GM21447 (cell line): ENCODE results near the gene NAPSA.

Source experiments
- ATAC-seq: cut with Tn5 transposase; IDR thresholded peaks from one replicate; pipeline ENCODE4 v1.9.1; 2021; ENCODE audit not compliant: unreplicated experiment

NAPSA gene

DNA sequence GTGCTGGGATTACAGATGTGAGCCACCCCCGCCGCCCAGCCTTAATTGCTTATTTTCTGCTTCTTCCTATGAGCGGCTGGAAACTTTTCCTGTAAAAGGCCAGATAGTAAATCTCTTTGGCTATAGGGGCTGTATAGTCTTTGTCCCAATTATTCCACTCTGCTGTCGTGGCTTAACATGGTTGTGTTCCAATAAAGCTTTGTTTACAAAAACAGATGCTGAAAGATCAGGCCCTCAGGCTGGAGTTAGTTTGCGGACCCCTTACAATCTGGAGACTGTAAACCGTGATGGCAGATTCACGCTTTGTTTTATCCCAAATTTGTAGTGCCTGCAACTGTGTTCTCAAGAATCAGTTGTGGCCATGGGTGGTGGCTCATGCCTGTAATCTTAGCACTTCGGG is 47.0 kb downstream of the NAPSA start:
- ATAC-seq, result no peak

- ATAC-seq, result no peak
Measured at GRCh38 chr19:50317115-50317514, 48.3 kb downstream of the NAPSA start.

DNA sequence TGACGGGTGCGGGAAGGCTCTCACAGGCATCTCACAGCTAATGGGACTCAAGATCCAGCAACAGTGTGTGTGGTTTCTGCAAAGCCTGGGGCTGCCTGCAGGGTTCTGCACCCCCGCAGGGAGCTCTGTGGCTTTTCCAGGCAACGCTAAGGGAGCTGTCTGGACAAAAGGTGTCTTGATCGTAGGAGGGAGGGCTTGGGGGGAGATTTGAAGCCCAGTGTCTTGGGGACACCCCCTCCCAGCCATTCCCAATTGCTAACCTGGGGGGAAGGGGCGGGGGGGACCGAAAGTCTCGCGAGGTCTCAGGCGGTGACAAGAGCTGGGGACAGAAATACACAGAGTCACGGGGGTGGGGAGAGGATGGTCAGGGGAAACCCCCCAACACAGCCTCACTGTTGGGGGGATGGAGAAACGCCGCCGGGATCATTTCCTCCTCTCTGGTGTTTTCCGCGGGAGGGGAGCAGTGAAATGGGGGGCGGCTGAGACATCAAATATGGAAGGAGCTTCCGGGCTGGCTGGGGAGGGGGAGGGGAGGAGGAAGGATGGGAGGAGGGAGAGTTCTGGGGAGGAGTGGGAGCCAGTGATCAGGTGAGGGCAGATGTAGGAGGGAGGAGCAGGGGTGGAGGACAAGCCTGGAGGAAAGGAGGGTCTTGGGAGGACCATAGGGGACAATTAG is 49.5 kb downstream of the NAPSA start:
- ATAC-seq, result no peak

GRCh38 chr19:50314724-50315708 is 50.4 kb downstream of the NAPSA start:
- ATAC-seq, result no peak

DNA sequence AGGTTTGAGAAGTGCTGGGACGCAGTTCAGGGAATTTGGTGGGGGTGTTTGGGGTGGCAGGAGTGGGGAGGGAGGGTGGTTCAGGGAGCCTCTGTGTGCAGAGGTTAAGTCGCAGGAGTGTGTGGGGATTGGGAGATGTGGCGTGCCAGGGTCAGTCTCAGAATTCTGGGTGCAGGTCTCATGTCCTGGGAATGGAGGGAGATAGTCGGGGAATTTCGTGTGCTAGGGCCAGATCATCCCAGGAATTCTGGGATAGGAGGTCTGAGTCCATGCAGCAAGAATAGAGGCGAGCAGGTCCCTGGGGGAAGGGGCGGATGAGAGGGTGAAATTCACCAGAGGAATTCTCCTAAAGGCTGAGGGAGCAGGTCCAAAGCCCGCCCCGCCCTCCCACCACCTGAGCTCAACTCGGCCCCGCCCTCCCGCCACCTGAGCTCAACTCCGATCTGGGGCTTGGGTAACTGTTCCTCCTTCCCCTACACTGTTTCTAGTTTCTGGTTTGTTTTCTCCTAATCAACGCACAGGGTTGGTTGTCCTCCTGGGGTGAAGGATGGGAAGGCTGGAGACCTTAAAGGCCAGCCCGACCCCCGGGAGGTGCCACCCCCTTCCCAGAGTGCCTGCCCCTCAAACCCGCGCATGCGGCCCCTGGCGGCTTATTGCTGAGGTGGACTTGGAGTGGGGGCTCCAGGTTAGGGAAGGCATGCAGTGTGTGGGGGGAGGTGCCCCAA is 51.5 kb downstream of the NAPSA start:
- no peak for ATAC-seq

DNA sequence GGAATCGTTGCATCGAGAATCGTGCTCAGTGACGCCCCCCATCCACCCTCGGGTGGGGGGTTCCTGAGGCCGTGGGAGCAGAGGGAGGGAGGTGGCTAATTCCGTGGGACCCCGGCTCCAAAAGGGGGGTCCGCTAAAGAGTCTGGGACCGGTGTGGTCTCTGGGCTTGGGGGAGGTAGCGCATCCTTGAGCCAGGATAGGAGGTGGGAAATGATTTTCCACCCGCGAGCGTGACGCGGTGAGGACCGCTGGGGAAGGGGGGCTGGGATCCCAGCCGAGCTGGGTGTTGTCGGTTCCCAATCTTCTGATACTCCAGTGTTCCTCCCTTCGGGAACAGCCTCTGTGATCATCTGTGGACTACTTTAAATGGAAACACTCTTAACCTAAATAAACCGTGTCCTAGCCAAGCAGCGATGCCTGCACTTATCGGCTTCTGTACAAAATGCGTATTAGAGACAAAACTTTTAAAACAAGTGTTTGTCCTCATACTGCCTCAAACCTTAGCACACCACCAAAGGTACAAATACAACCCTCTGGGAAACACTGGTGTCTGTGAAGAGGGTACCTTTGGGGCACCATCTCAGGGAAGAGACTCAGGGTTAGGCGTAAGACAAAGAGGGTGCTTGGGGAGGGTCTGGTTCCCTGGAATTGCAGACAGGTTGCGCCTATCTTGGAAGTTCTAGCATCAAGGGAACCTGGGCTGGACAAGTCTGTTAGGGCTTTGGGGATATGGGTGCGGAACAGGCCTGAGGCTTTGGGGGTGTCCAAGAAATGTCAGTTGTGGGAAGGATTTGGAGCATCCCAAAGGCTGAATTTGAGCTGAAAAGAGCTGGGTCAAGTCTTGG is 52.2 kb downstream of the NAPSA start:
- ATAC-seq, result no peak

GRCh38 chr19:50311723-50312635 is 53.5 kb downstream of the NAPSA start:
- ATAC-seq, result no peak

- no peak for ATAC-seq
Measured at GRCh38 chr19:50310759-50311465, 54.5 kb downstream of the NAPSA start.

DNA sequence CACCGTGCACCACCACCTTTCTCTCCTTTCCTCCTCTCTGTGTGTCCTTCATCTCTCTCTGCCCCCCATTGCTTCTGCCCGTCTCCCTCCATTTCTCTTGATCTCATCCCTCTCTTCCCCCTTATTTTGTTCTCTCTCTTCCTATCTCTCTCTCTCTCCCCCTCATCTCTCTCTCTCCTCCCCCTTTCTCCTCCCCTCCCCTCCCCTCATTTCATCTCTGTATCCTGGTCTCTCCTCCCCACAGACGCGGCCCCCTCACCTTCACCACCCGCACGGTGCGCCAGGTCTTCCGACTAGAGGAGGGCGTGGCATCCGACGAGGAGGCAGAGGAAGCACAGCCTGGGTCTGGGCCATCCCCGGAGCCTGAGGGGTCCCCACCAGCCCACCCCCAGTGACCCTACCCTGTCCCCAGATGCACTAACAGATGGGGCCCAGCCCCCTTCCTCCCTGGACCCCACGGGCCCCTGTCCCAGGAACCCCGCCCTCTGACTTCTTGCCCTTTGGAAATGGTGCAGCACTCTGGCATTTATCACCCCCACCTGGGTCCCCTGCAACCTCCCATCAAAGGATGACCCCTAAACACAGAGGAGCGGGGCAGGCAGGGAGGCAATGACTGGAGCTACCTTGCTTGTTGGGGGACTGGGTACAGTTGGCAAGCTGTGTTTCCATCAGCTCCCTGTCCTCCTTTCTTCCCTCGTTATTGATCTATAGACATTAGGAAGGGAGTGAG is 55.9 kb downstream of the NAPSA start:
- no peak for ATAC-seq

GRCh38 chr19:50308991-50309390 is 56.4 kb downstream of the NAPSA start:
- no peak for ATAC-seq
